Amniotic stem cell (primary cell): ENCODE measurements around the gene RHNO1.

Source experiments
- DNase-seq: peaks from one replicate; lab custom pipeline; 2025; lab: John Stamatoyannopoulos, UW

The RHNO1 gene, protein sequence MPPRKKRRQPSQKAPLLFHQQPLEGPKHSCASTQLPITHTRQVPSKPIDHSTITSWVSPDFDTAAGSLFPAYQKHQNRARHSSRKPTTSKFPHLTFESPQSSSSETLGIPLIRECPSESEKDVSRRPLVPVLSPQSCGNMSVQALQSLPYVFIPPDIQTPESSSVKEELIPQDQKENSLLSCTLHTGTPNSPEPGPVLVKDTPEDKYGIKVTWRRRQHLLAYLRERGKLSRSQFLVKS

DNA sequence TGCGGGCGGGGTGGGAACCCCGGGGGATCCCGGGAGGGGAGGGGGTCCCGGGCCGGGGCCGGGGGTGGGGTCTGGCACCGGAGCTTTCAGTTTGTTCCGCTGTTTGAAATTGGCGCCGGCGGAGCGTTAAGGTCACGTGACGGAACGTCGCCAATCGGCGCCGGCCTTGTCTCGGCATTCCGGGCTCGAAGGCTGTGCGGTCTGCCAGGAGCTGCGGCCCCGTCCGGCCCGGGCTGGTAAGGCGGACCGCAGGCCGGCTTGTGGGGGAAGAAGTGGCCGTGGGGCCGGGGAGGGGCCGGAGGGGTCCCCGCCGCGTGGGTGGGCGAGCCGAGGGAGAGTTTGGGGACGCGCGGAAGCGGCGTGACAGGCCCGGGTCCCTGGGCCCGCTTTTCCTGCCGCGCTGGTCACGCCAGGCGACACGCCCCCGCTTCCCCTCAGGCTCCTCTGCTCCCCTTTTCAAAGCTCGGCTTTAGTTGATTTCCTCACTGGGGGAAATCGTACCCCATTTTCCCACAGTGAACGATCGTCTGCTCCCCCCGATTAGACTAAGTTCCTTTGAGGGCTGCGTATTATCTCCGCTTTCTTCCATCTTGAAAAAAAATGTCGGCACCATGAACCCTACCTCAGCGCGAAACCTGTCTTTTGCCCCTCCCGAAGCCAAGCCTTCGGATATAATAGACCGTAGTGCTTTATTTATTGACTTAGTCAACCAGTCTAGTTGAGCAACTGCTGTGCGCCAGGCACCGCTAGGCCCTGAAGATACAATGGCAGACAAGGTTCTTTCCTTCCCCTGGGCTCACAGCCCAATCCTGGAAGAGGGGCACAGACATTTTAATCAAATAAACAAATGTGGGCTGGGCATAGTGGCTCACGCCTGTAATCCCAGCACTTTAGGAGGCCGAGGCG, at the start of gene RHNO1, which contains the start of gene FOXM1:
TSS of gene RHNO1 (plus strand) at position 177 of the 906 bp plus-strand sequence. CDS start 8,144 bp downstream, outside the sequence.
TSS of gene FOXM1 (minus strand) at position 128 of the 906 bp plus-strand sequence. CDS start 2,696 bp downstream, outside the sequence.
- peak; percentile 67 for DNase-seq

DNA sequence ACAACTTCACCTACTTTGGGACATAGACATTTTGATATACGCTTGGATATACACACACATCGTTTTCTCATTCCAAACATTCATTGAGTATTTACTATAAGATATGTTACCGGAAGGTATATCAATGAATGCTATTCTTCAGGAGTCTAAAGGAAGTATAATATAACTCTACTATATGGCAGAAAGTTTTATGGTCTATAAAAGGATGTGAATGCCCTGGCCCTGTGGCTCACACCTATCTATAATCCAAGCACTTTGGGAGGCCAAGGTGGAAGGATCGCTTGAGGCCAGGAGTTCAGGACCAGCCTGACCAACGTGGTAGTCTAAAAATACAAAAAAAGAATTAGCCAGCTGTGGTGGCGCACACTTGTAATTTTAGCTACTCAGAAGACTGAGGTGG, 47.7 kb upstream of the RHNO1 start:
- no peak for DNase-seq

DNA sequence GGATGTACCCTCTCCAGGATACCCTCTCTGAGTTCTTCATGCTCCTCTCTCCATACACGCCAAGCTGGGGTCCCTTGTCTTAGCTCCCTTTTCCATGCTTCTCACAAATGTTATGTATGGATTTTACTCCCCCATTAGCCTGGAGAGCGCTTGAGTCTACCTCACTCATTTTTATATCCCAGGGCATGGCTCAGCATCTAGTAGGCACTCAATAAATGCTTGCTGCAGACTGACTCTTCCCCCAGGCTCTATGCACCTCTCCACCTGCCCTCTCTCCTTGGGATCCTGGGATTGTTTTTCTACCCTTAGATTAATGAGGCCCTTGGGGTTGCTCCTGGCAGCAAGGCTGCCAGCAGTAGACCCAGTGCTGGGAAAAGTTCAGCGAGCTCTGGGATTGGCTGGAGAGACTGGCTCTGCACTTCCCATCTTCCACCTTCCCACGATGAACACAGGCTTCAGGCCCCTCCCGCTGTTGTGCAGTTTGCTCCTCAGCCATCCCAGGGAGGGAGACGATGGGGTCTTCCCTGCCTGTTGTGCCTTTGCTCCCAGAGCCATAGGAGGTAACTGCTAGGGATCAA, 44.4 kb upstream of the RHNO1 start:
- no peak for DNase-seq

DNA sequence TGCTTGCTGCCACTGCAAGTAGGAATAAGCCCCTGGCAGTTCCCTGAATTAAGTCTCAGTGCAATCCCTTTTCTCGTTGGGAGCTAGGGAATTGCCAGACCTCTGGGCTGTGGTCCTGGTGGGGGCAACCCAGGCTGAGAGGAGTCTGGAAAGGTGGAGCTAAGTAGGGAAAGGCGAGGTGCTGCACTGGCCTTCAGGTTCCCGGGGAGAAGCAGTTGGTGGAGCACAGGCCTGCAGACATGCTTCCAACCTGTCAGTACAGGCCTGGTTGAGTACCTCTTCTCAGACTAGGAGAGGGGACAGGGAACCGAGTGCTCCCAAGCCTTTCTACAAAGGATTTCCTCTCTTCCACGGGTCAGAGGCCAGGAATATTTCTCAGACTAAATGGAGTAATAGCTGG, 43.7 kb upstream of the RHNO1 start:
- no peak for DNase-seq

DNA sequence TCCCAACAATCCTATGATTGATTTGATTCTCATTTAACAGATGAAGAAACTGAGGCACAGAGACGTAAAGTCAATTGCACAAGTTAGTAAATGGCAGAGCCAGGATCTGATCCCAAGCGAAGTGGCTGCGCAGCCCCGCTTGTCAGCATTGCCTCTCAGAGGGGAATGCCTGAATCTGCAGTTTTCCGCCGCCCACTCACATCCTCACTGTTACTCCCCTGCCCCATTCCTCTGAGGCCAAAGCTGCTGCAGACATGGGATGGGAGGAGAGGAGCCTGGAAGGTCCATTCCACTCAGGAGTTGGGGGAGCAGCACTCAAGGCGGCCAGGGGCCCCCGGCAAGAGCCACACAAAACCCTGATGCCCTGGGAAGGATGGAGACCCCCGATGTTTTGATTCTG, 43.2 kb upstream of the RHNO1 start:
- DNase-seq, result no peak

DNA sequence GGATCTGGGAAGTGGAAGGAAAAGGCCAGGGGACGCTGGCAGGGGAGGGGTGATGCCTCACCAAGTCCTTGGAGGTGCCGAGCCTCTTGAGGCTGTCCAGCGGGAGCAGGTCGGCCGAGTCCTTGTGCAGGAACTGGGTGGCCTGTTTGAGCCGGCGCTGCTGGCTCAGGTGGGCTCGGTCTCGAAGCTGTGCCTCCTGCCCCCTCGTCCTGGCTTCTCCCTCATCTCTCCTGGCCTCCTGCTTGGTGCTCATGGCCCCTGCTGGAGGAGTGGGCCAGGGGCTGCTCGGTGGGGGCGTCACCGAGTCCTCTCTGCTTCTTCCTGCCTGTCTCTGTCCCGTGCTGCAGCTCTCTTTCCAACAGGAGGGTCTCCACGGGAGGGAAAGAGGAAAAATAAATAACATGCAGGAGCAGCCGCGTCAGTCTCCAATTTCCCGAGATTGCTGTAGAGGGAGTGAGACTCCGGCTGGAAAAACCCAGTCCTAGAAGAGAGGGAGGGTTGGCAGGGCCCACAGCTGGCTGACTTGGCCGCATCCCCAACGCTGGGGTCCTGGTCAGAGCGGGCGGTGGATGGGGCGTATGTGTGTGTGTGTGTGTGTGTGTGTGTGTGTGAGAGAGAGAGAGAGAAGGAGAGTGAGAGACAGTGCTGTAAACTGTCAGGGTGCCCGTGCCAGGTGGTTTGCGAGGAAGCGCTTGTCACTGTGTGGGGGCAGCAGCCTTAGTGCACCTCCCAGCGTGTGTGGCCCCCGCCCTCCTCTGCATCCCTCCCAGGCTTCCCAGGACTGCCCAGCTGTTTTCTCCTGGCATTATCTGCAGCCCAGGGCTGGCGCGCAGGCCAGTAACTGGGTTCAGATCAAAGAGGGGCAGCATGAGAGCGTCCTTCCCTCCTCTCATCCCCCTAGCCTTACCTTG, 42.2 kb upstream of the RHNO1 start, which contains the start of gene NRIP2:
TSS of gene NRIP2 (minus strand) at position 455 of the 911 bp plus-strand sequence. CDS start at position 403, 52 bp downstream.
- DNase-seq, result no peak

DNA sequence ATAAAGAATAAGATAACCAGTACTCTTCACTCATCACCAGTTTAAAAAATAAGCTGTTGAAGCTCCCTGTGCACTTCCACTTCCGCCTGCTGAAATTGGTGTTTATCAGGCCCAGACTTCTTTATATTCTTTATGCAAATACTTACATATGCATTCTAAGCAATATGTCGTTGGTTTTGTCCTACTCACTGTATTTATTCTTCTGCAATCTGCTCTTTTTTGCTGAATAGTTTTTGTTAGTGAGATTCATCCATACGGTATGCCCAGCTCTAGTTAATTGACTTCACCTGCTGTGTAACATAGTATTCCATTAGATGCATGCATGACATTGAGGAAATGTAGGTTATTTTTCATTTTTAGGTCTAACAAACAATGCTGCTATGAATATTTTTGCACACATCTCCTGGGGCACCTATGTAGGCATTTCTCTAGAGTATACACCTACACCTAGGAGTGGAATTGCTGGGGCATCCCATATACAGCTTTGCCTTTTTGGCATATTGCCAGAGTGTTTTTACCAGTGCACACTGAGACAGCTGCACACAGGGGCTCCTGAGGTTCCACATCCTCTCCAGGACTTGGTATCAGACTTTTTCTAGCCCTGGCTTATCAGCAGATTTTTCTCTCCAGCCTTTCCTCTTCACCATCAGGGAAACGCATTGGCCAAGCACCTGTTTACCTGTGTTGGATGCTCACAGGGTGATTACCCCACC, 41.2 kb upstream of the RHNO1 start:
- no peak for DNase-seq

DNA sequence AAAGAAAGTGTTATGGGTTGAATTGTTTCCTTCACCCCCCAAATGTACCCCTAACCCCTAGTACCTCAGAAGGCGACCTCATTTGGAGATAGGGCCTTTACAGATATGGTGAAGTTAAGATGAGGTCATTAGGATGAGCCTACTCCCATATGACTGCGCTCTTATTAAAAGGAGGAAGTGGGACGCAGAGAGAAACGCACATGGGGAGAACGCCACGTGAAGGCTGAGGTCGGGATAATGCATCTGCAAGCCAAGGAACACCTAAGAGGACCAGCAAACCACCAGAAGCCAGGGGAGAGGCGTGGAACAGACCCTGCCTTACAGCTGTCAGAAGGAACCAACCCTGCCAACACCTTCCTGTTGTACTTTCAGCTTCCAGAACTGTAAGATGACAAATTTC, 40.4 kb upstream of the RHNO1 start:
- no peak for DNase-seq

DNA sequence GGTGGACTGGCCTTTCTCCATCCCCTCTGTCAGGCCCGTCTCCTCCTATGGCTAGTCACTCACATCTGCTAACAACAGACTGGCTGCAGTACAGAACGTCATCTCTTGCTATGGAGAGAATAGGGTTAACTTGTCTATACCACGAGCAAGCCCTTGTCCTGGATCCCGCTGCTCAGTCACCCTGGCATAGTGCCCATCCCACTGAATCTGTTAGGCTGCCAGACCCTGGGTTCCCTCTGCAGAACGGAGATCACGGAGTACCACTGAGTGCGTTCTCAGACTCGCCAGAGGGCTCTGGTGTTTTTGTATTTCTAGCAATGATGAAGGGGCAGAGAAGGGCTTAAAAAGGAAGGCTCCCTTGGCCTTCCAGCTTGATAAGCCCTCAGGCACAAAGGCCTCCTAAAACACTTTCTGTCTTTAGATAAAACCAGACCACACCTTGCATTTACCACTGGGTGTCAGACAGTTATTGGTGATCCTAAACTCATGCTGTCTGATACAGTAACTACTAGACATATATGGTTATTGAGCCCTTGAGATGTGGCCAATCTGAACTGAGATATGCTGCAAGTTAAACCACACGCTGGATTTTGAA, 35.9 kb upstream of the RHNO1 start:
- DNase-seq, result no peak

DNA sequence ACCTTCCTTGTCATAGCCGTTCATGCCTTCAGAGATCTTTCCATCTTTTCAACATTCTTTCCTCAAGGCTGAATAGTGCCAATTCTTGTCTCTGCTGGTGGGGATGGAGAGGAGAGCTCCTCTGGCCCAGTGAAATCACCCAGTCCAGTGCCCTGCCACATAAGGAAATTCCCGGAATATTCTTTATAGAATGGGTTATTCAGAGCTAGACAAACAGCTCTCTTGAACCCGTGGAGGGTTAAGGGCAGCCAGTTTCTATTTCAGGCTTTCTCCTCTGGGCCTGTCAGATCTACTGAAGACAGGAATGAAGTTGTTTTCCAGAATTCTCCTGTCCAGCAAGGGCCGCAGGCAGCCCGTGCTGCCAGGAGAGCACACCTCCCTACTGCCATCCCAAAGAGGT, 34.1 kb upstream of the RHNO1 start:
- no peak for DNase-seq

DNA sequence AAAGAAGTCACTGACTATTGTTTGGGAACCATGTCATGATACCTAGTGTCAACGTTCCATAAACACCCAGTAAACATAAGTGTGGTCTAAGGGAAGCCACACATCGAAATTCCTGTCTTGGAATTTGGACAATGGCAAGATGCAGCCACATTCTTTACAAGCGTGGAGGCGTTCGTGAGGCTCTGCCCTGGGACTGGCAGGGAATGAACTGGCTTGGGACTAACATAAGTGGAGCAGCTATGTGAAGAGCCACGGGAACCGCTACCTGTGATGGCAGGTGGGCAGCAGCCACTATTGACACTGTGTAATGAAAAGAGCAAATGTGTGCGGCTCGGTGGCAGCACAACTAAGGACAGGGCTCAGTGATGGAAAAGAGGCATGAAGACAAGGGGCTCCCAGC, 32.2 kb upstream of the RHNO1 start:
- DNase-seq, result no peak

DNA sequence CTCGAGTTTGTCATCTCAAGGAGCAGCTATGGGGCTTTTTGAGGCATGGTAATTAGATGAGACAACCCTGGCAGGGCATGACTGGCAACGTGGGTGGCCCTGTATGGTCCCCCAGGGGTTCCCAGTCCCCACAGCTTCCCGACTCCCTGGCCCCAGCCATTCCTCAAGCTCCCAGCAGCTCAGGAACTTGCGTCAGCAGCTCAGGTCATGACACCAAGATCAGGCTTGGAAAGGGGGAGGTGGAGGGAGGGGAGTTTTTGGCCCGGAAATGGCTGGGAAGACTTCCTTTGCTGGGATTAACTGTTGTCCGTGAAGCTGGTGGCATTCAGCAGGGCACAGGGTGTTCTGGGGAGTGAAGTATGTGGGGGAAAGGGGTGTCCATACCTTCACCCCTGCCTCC, 31.7 kb upstream of the RHNO1 start:
- no peak for DNase-seq

DNA sequence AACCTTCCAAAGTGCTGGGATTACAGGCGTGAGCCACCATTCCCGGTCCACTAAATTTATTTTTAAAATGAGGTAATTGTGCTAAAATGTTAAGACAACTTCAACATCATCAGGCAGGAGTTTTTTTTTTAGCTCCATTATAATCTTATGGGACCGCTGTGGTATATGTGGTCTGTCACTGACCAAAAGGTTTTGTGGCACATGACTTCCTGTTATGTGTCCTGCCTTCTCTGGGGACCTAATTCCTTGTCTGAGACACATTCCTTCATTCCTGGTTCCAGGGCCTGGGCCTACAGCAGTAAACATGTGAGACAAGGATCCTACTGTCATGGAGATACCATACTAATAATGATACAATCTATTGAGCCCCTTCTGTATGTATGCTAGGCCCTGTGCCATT, 25.1 kb upstream of the RHNO1 start:
- no peak for DNase-seq

DNA sequence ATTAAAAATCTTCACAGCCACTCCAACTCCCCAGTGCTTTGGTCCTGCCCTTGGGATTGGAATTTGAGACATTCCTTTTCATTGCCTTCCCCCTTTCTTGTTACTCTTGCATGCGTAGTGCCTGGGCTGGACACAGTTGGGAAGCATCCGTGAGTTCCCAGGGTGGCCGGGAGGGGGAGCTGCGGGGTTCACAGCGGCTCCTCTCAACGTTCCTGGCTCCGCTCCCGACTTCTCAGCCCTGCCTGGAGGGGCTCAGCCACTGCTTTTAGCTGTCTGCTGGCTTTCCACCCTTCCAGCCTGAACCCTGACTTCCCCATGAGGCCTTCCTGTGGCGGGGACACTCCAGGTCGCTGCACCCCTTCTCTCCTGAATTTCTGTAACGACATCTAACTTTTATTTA, 23.4 kb upstream of the RHNO1 start:
- peak; percentile 38 for DNase-seq

DNA sequence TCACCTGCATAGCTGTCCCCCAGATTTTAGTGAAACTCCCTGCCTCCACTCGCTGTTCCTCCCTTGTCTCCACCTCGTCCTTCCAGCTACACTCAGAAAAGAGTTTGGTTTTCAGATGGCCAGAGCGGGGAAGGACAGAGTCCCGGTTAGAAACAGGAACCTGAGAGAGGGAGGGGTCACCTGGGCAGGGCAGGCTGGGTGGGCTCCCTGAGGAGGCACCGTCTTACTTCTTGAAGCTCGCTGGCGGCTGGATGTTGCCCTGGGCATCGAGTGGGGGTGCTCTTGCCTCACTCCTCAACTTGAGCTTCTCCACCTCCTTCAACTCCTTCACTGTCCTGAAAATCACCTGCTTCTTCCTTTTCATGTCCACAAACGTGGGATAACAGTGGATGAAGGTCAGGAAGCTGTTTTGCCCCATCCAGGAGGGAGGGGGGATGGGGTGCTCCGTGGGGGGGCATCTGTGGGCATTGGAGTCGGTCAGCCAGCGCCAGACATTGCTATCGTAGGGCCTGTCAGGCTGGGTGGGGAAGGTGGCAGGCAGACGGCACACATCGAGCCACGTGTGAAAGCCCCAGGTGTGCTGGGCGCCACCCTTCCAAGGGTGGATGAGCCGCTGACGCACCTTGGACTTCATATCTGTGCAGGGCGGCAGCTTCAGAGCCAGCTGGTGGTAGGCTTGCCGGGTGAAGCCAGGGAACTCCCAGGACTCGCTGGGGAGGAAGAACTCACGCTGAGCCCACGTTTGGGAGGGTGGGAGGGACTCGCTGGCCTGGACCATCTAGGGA, 22.2 kb upstream of the RHNO1 start:
- no peak for DNase-seq

DNA sequence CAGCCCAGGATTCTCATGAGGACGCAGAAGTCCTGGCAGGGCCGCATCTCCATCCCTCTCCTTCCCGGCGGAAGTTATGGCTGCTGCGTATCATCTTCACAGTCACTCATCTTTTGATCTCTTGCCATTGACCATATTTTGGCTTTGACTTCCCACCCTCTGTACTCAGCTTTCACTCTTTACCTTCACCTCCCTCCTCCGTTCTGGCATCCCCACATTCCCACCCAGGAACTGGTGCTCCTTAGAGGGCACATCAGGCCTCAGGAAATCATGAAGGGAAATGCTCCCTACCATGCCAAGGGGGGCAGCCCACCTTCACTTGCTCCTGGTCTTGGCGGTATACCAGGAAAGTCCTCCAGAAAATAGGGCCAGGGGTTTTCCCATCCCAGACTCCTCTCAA, 21.5 kb upstream of the RHNO1 start:
- DNase-seq, result no peak

DNA sequence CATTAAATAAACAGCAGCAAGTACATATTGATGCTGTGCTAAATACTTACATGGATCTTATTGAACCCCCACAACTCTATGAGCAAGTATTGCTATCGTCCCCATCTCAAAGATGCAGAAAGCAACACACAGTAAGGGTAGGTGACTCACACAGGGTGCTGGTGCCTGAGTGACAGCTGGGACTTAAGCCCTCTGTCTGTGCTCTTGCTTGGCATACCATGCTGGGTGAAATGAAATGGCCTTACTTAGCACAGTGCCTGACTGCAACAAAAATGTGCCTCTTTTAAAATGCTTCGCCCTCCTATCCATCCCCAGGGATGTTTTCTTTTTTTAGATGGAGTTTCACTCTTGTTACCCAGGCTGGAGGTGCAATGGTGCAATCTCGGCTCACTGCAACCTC, 21.0 kb upstream of the RHNO1 start:
- no peak for DNase-seq

DNA sequence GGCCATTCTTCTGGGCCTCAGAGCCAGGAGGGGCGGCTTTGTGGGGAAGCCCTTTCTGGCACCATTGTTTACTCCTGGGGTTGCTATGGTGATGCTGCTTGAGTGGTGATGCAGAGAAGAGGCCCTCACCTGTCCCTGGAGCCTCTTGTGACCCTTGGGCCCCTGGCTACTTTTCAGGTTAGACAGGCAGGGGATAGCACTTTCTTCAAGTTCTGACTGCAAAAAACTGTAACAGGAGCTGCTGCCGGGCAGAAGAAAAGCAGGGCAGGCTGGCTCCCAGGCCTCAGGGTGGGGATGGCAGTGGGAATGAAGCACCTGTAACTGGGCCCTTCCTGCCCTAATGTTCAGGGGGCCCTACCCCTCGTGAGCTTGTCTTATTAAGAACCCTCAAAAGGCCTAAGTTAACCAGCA, 20.0 kb upstream of the RHNO1 start, which contains the start of gene TEX52:
TSS of gene TEX52 (minus strand) at position 19 of the 411 bp plus-strand sequence. CDS start at position 6, 13 bp downstream.
- DNase-seq, result no peak

DNA sequence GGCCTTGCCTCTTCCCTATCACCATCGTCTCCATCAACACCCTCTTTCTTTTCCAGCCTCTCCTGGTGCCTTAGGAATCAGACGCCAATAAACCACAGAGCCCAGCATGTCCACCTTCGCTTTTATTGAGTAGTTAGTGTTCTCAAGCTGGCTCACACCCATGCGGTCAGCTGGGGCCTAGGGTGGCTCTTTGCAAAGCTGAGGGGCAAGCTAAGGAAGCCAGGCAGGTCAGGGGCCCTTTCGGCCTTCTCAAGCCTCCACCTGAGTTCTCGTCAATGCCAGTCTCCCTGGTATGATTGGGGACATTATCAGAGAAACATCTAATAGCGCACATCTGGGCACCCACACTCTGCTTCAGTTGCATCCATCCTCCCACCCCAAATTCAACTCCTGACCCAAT, 19.4 kb upstream of the RHNO1 start:
- DNase-seq, result no peak

DNA sequence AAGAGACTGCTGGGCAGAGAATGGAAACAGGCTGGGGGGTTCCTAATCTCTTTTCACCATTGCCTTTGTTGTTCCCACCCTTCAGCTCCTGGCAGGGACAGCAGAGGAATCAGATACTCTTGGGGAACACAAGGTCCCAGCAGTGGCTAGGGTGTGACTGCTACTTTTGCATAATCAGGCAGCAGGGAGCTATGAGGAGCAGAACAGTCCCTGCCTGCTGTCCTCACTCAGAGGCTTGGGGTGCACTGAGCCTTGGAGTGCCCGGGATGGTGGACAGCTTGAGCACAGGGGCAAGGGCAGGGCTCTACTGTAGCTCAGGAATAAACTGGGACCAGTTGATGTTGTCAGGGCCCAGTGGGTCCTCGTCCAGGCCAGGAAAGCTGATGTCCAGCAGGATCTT, 18.7 kb upstream of the RHNO1 start:
- DNase-seq, result no peak
